Ovary (tissue), 9 donors: ENCODE measurements around the gene MSLN. TPM values are rescaled to one million over a fixed set of nuclear protein-coding genes. Genes with fewer than 3 reads are reported as not detected.

Source experiments
- DNase-seq, 5 donors: peaks; one replicate each; pipeline ENCODE4 v3.0.0-alpha.2; 2019 to 2020
- H3K27ac ChIP-seq, 2 donors: fragments of 200-600 bp; one replicate each; pipeline versions ENCODE4 v1.5.1 to v1.8.0; 2019 to 2022
- H3K27me3 ChIP-seq: fragments of 200-600 bp; one replicate; pipeline ENCODE4 v1.8.0; 2022
- H3K36me3 ChIP-seq: fragments of 200-600 bp; sonication (generic); one replicate; pipeline ENCODE4 v1.5.1; 2019
- H3K4me1 ChIP-seq: one replicate; pipeline ENCODE4 v1.8.1; 2013; ENCODE audit warnings: mild to moderate bottlenecking, moderate library complexity; ENCODE audit not compliant: insufficient read depth
- H3K4me3 ChIP-seq: fragments of 200-600 bp; sonication (generic); one replicate; pipeline ENCODE4 v1.5.1; 2017
- H3K9me3 ChIP-seq, 2 donors: fragments of 200-600 bp in 1 of 2; sonication (generic) in 1 of 2; one replicate each; pipeline versions ENCODE4 v1.5.1 to v1.8.1; 2013 to 2019; ENCODE audit warnings: mild to moderate bottlenecking in 1 of 2, moderate library complexity in 1 of 2
- CTCF ChIP-seq, 3 donors: fragments of 450-650 bp in 2 of 3; fragments of 200-600 bp in 1 of 3; IDR thresholded peaks; one replicate each; pipeline versions ENCODE4 v1.5.1 to v1.8.0; 2016 to 2022; ENCODE audit warnings: antibody characterized with exemption in 3 of 3, mild to moderate bottlenecking in 1 of 3
- EP300 ChIP-seq: sonication (generic); formaldehyde crosslinking; IDR thresholded peaks from one replicate; pipeline ENCODE4 v1.6.1; 2017; ENCODE audit warnings: antibody characterized with exemption
- POLR2A ChIP-seq: fragments of 450-650 bp; IDR thresholded peaks from one replicate; pipeline ENCODE4 v1.6.1; 2017; ENCODE audit warnings: antibody characterized with exemption, mild to moderate bottlenecking, moderate library complexity
- WGBS, 3 donors: extraction: QIAGEN DNeasy Blood & Tissue Kit in 1 of 3; methylation state at CpG; one replicate each; pipeline versions ENCODE4 v1.1.5 to v1.1.7; 2013 to 2017; 5-methylcytosine and 5-hydroxymethylcytosine counted together
- intact Hi-C, 4 donors: fragments of 100-400 bp; cut with DNase I; formaldehyde crosslinking; loops; one replicate each; pipeline versions ENCODE4 v1.11.0 to v1.15.1; 2022 to 2023
- polyA plus RNA-seq, 2 donors: library from polyadenylated mRNA; stranded (reverse); fragments of 200-250 nt in 1 of 2; fragments of 350-450 nt in 1 of 2; fragmentation: Illumina TruSeq in 1 of 2; extraction: RNeasy Lipid Tissue Mini Kit (QIAGEN cat#74804) in 1 of 2; gene quantifications; one replicate each; pipeline ENCODE4 v1.2.3, GENCODE V29; 2013 to 2014
- total RNA-seq, 7 donors: library from RNA; depleted of rRNA in 2 of 7; stranded (reverse); fragments of >200 nt in 2 of 7; fragmentation: NEBNext Ultra II Directional in 3 of 7; extraction: Animal tissue kit (Norgen Biotek cat#: 25700) in 3 of 7; gene quantifications; one replicate each; pipeline versions ENCODE4 v1.1.0 to v1.2.4, GENCODE V29; 2016 to 2023
- donor health status: DM: no; HTN: no; CAD: no; lungs with moderate emphysema.
- donor health status: DM: no; HTN: no; CAD: no.
- donor health status: Bipolar disorder and iron deficiency.
- donor health status: DM: yes; HTN: yes; CAD: no.
- donor health status: DM: no; HTN: no; CAD: no.
- donor health status: DM: yes; HTN: yes; CAD: no.

Gene MSLN
- total and polyA plus RNA-seq, 9 donors = 0.40 to 314 (median 6.1) TPM

DNA sequence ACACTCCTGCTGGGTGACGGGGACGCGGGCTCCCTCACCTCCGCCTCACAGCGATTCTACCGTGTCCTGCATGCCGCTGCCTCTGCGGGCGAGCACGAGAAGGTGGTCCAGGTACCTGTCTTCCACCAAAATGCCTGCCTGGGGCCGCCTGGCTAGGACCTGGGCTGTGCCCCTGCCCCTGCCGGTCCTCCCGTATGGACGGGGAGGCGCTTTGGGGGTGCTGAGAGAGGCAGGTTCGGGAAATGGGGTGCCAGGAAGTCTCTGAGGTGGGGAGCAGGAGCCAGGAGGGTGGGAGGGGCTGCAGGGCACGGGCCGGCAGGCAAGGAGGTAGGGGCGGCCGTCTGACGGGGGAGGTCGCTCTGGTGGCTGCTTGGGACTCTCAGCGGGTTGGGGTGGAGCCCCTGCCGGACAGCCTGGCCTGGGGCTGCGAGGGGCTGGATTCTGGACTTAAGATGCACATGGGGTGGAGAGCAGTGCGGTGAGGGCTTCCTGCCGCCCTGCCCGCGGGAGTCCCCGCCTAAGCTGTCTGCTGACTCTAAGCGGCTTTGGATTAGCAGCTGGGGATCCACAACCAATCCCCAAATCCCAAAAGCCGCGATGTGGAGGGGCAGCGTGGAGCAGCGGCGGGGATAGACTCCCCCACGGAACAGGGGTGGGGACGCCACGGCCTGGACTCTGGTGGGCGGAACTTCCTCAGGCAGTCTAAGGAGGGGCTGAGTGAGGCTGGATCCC is 33.7 kb downstream of the MSLN start:
- Histone ChIP-seq H3K4me3 (no peak overlapping the region), H3K9me3 (peaks cover 0 to 10% of the 10 kb centered on the region in 2 donors), H3K27me3 (no peaks in the 10 kb centered on the region), H3K36me3 (no peaks in the 10 kb centered on the region), H3K4me1 (peaks cover 1% of the 10 kb centered on the region), H3K27ac (no peak overlapping the region)
- DNase-seq = no peak
- 87 to 88% (median 88%) methylated on average over 39 to 40 of the region's 40 CpGs for WGBS, 3 donors
- intact Hi-C loops = no loop called here
- TF ChIP-seq EP300 (no peak), CTCF (IDR thresholded peaks at IDR 0.05) (no peak), POLR2A (no peak)

- no peak for TF ChIP-seq POLR2A
- TF ChIP-seq EP300 = no peak
- TF ChIP-seq CTCF (IDR thresholded peaks at IDR 0.05) = no peak
- Histone ChIP-seq H3K4me3 (no peak overlapping the region), H3K27me3 (no peaks in the 10 kb centered on the region), H3K4me1 (no peaks in the 10 kb centered on the region), H3K27ac (no peak overlapping the region), H3K9me3 (peaks cover 0 to 10% of the 10 kb centered on the region in 2 donors), H3K36me3 (no peaks in the 10 kb centered on the region)
- DNase-seq = no peak
- intact Hi-C loops = no loop called here
- 67 to 82% (median 81%) methylated on average over 16 to 31 of the region's 31 CpGs for WGBS, 3 donors
These were observed 34.4 kb downstream of the MSLN start for GRCh38 chr16:794853-795466.

DNA sequence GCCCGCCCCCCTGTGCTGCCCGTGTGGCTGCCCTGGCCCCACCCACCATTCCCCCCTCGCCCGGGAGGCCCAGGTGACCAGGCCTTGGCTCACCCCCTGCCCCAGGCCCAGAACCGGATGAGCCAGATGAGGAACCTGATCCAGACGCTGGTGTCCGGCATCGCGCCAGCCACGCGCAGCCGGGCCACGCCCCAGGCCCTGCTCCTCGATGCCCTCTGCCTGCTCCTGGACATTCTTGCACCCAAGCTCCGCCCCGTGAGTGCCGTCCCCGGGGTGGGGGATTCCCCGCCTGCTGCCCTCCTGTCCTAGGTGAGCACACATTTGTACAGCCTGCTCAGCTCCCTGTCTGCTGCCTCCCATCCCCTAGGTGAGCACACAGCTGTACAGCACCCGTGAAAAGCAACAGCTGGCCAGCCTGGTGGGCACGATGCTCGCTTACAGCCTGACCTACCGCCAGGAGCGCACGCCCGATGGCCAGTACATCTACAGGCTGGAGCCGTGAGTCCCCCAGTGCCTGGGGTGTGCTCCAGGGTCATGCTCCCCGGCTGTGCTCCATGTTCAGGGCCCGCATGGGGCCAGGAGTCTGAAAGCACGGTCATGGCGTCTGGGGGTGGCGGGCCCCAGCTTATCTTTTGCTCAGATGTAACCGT is 35.2 kb downstream of the MSLN start:
- TF ChIP-seq POLR2A (no peak), EP300 (no peak), CTCF (IDR thresholded peaks at IDR 0.05) (no peak)
- 75 to 86% (median 85%) methylated on average over 26 to 33 of the region's 33 CpGs for WGBS, 3 donors
- Histone ChIP-seq H3K27ac (no peak overlapping the region), H3K36me3 (no peaks in the 10 kb centered on the region), H3K27me3 (peaks cover 5% of the 10 kb centered on the region), H3K4me1 (no peaks in the 10 kb centered on the region), H3K4me3 (no peak overlapping the region), H3K9me3 (peaks cover 0 to 10% of the 10 kb centered on the region in 2 donors)
- DNase-seq = no peak
- intact Hi-C loops = no loop called here

- WGBS, 3 donors = 94 to 98% (median 95%) methylated on average over 36 to 38 of the region's 38 CpGs
- Histone ChIP-seq H3K9me3 (peaks cover 0 to 10% of the 10 kb centered on the region in 2 donors), H3K4me1 (no peaks in the 10 kb centered on the region), H3K36me3 (no peaks in the 10 kb centered on the region), H3K27me3 (peaks cover 9% of the 10 kb centered on the region), H3K27ac (no peak overlapping the region), H3K4me3 (no peak overlapping the region)
- no peak for DNase-seq
- intact Hi-C loops = no loop called here
- TF ChIP-seq POLR2A = no peak
- no peak for TF ChIP-seq EP300
- no peak for TF ChIP-seq CTCF (IDR thresholded peaks at IDR 0.05)
These were observed 36.0 kb downstream of the MSLN start for GRCh38 chr16:796296-797119.
